NCI-H510A (cell line): Measurements from ENCODE around the gene CAPRIN2.

Source experiments
- DNase-seq: peaks from one replicate; lab custom pipeline; 2025; lab: John Stamatoyannopoulos, UW

CAPRIN2 gene, protein sequence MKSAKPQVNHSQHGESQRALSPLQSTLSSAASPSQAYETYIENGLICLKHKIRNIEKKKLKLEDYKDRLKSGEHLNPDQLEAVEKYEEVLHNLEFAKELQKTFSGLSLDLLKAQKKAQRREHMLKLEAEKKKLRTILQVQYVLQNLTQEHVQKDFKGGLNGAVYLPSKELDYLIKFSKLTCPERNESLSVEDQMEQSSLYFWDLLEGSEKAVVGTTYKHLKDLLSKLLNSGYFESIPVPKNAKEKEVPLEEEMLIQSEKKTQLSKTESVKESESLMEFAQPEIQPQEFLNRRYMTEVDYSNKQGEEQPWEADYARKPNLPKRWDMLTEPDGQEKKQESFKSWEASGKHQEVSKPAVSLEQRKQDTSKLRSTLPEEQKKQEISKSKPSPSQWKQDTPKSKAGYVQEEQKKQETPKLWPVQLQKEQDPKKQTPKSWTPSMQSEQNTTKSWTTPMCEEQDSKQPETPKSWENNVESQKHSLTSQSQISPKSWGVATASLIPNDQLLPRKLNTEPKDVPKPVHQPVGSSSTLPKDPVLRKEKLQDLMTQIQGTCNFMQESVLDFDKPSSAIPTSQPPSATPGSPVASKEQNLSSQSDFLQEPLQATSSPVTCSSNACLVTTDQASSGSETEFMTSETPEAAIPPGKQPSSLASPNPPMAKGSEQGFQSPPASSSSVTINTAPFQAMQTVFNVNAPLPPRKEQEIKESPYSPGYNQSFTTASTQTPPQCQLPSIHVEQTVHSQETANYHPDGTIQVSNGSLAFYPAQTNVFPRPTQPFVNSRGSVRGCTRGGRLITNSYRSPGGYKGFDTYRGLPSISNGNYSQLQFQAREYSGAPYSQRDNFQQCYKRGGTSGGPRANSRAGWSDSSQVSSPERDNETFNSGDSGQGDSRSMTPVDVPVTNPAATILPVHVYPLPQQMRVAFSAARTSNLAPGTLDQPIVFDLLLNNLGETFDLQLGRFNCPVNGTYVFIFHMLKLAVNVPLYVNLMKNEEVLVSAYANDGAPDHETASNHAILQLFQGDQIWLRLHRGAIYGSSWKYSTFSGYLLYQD

DNA sequence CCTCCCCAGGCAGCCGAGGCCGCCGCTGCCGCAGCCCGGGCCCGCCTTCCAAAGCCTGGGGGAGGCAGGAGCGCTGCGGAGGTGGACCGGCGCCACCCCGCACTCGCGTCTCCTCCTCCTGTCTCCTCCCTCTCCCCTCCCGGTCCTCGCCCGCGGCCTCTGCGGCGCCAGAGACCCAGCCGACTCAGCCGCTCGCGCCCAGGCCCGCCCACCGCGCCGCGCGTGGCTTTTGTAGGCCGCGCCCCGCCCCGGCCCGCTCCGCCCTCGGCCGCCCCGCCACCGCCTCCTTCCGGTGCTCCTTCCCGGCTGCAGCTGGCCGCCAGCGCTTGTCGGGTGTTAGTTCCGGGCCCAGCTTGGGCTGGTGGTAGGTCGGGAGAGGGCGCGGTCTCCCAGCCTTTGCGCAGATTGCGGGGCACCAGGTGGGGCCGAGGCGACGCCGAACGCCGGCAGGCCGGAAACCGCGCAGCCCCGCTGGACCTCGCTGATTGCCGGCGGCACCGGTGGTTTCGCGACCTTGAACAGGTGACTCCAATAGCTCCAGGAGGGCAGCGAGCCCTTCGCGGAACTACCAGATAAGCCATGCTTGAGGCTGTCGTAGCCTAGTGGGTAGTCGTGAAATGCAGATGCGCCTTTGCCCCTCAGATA lies at the start of gene CAPRIN2:
Gene CAPRIN2, minus strand, starts transcription at position 202 of the 645 bp plus-strand sequence. CDS start 1,431 bp downstream, outside the sequence.
- DNase-seq: peak; percentile 88

DNA sequence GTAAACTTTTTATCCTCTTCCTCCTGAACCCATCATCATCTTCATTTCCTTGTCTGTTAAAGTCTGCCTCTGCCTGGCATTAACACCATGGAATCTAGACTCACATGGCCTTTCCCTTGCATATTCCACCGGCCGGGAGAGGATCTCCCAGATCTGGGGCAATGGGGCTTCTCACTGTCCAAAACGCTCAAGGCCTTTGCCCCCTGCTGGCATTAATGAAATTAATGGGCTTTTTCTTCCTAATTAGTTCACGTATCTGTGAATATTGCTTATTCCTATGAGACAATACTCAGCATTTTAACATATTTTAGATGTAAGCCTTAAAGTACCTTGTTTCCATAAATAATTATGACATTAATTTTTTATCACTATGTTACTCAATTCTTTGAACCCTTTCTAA lies 42.9 kb upstream of the CAPRIN2 start:
- no peak for DNase-seq

DNA sequence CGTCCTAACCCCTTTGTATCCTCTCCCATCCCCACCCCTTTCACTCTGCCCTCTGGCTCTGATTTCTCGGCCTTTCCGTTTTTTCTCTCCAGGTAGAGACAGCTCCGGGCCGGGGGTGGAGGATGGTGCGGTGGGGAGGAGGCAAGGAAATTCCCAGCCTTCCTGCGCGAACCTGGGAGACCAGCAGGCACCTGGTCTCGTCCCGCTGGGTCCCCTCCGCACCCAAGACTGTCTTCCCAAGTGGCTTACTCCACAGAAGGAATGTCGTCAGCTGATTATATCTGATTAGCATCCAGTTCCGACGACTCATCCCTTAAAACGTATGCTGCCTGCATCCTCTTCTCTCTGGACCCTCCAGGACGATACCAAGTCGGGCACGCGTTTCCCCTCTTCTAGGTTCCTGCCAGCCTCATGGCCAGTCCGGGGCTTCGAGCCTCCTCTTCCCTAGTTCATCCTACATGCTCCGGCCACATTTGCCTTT lies 42.2 kb upstream of the CAPRIN2 start:
- no peak for DNase-seq

DNA sequence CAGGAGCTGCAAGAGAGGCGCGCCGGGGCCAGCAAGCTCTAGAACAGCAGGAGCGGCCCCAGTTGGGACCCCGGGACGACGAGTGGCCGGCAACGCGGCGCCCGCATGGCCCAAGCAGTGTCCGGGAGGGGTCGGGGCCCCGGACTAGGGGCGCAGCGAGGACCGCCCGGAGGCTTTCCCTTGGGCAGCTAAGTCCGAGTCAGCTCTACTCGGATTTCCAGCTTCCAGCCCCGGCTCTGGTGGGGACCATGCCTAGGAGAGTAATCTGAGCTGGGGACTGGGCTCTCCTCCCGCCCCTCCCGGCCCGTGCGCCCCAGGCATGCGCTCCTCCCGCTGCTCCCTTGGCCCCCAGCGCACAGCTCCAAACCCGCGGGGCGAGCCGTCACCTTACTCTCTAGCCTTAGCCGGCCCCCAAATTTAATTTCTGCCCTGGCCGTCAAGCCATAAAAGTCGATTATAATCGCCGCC lies 41.6 kb upstream of the CAPRIN2 start:
- DNase-seq: peak; percentile 17

DNA sequence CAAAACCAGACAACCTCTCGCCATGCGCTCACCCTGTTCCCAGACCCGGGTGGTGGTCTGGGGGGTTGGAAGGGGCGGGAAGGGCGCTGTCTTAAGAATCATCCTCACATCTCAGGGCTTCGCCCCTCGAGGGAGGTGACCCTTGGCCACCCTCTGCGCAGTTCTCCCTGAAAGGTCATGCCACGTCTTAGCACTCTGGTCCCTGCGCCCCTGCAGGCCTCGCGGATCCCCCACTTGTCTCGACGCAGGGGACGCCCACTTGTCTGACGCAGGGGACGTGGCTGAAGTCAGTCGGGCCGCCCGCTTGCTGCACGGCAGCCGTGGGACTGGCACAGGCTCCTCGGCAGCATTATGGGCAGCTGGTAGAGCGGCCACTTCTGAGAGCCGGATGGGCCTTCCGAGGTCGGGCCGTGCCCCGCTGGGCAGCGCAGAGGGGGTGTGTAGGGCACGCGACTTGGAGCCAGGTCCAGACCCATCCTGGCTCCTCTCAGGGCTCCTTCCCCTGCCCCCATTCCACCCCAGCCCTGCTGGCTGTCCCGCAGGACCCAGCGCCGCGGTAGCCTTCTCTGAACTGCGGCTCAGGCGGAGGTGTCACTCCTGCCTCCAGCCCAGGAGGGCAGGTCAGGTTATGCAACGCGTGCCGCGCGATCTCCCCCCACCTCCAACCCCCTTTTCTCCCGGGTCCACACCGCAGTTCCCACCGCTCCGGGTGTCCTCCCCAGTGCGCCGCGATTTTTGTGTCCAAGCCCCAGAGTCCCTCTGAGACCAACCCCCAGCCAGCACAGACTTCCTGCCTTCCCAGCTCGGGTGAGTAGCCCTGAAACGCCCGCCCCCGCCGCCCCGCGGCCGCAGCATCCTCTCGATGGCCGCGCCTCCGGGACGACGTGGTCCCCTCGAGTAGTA lies 40.9 kb upstream of the CAPRIN2 start:
- no peak for DNase-seq

DNA sequence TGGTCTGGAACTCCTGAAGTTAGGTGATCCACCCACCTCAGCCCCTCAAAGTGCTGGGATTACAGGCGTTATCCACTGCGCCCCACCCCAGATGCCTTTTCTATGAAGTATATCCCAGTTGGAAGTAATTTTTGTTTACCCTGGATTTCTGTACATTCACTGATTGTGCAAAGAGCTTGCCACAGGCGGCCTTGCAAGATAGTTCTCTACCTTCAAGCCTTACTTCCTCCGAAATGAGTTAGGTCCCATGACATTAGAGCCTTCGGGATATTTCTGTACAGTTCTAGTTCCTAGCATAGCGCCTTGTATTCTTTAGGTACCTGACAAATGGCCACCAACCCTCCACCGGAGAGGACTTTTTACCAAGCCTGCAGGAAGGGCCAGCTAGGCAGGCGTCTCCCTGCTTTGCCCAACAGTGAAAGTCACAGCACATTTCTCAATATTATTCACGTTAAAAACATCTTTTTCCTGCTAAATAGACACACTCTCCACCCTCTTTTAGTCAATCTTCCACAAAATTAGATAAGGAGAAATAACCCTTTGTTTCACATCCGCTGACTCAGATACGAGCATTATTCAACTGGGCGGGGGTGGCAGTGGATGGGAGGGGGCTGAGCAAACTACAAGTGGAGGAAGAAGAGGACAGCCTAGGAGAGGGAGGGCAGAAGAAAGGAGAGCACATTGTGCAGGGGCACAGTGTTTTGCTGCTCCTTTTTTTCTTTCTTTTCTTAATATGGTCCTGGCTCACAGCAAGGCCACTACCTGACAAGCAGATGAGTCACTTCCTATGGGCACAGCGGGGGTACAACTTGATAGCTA lies 40.0 kb upstream of the CAPRIN2 start:
- no peak for DNase-seq

DNA sequence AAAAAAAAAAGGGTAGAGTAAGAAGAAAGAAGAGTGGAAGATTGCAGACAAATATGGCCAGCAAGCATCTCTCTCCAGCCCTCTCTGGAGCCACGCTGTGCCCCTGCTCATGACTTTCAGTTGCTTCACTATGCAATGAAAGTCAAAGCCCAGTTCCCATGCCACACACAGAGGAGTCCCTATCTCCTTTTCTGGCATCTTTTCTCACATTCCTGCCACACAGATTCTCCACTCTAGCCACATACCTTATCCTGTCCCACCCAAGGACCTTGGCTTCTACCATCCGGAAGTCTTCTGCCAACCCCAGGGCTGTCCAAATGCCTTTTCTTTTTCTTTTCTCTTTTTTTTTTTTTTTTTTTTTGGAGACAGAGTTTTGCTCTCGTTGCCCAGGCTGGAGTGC lies 39.3 kb upstream of the CAPRIN2 start:
- no peak for DNase-seq

DNA sequence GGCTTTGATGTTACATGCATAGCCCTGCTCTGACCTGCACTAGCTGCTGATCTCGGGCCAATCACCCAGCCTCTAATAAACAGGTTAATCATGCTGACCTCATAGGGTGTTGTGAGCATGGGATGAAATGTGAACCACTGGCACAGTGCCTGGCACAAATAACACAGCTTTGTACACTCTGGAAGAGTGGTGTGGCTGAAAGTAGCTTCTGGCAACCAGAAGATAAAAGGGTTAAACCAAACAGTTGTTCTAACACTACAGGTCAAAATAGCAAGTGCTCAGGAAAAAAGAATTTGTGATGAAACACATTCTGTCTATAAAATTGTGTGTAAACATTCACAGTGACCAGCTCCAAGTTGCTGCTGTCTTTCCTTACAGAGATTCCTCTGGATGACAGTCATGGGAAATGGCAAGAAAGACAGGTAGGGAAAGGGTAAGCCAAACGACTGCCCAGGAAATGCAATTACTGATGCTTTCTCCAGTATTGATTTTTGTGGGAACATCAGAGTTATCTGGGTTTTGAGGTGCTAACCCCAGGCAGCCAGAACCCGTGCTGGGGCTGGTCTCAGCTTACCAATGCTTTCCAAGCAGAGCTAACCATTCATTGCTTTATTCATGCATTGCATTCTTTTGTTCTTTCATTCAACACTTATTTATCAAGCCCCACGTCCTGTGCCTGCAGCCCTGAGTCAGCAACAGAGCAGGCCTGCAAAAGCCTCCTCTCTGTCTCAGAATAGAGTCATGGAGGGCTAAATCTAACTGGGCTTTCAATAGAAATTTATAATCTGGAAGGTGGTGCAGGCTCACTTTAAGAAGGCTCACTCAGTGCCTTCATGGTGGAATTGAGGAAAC lies 38.1 kb upstream of the CAPRIN2 start:
- no peak for DNase-seq

DNA sequence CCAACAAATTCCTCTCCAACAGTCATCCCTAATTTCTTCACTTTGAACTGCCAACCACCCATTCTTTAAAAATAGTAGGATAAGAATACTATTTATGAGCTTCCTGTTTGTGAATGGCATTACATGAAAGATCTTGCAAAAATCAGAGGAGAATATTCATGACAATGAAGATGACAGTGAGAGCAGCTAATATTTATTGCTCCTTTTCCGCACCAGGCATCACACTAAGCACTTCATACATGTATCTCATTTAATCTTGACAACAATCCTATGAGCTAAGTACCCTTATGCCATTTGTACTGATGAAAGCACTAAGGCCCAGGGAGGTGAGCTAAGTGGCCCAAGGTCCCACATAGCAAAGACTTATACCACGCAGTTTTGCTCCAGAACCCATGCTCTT lies 37.3 kb upstream of the CAPRIN2 start:
- no peak for DNase-seq

DNA sequence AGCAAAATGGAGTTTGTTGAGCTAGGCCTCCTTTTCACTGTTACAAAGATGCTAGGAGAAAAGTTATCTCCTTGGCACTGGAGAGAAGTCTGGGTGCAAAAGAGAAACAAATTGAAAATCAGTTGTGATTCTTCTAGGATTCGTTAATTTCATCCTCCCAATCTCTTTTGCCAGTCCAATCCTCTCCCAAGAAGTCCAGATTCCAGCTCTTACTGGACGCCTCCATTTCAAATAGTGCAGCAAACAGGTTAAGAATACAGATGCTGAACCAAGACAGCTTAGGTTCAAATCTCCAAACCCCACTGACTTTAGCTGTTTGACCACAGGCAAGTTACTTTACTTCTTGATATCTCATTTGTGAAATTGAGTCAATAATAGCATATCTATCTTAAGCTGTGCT lies 34.0 kb upstream of the CAPRIN2 start:
- DNase-seq: no peak

DNA sequence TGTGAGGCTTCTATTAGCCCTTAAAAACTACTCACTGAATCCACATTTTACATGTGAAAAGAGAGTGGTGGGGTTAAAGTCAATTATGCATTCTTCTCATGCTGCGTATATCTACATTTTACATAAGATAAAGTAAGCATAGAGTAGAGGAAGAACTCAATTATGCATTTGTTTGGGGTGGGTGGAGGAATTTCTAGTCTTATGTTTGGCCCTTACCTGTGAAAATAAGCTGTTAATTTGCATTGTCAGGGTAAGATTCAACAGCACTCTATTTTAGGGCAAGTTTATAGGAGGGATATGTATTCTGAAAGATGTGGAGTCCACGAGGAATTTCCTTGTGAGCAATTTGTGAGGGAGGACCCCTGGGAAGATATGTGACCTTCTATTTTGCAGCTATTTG lies 30.9 kb upstream of the CAPRIN2 start:
- DNase-seq: no peak

DNA sequence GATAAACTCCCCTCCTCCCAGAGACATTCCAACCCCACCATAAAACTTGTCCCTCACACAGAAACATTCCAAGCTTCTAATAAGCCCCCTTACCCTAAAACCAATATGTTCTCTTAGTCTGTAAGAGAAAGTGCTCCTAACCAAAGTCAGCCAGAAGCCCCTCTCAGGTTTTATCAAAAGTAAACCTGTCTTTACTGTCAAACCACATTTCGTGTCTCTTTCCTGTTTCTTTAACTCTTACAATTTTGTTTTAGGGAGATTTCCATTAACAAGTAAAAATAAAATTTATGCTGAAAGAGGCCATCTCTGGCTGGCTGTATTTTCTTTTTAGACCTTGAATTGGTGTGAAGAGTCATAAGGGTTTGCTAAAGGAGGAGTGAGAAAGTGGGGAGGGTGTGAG lies 29.8 kb upstream of the CAPRIN2 start:
- DNase-seq: no peak

DNA sequence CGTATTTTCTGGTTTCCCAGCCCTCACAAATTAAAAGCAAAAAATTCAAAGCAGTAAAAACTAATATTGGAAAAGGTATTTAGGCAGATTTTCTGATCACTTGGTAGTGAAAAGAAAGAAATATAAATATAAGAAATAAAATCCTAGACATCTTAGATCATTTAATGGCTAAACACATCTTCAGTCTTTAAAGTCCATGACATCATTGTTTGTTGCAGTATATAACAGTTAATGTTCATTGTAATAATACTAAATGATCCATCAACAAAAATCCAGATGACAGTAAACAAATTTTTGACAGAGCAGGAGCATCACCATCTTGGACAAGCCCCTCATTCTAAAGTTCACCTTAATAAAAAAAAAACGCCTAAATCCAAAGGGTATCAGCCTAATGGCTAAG lies 29.2 kb upstream of the CAPRIN2 start:
- DNase-seq: no peak

DNA sequence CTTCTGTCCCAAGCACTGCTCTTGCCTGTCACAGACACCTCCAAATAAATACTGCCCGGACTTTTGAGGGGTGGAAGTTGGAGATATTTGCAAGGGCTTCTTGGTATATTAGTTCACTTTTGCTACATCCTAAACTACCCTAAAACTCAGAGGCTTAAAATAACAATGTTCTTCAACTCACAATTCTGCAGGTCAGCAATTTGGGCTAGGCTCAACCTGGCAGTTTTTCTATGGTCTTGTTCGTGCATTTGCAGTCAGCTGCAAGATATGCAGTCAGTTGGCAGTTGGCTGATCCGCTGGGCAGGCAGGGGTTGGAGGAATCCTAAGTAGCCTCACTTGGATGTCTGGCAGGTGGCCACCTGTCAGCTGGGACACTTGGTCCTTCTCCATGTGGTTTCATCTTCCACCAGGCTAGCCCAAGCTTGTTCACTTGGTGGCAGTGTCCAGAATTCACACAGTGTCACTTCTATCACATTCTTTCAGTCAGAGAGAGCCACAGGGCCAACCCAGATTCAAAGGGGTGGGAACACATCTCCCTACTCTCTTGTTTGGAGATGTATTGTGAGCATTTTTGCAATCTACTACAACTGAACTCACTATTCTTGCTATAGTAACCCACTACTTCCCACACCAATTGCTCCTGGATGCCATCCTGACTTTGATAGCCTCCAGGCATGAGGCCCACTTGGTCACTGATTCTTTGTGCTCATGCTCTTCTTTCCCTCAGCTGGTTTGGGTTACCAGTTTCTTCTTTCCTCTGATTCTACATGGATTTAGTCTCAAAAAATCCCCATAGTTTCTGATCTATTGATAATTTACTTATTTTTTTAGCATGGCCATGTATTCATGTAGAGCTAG lies 27.8 kb upstream of the CAPRIN2 start:
- no peak for DNase-seq

DNA sequence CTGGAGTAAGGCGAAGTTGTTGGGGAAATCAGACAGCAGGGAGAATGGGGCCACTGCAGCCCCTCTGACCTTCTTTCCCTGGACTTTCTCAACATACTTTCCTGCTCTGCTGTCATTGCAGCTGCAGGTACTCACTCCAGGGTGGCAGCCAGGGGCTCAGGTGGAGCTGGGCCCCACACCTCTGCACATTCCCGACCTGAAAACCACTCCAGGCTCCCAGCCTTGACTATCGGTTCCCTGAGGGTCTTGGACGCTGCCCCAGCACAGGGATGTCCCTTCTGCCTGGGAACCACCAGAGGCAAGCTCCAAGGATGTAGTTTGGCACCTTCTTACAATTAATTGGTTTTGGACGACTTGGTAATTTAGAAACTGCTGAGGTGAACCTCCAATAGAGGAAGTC lies 24.8 kb upstream of the CAPRIN2 start:
- no peak for DNase-seq

DNA sequence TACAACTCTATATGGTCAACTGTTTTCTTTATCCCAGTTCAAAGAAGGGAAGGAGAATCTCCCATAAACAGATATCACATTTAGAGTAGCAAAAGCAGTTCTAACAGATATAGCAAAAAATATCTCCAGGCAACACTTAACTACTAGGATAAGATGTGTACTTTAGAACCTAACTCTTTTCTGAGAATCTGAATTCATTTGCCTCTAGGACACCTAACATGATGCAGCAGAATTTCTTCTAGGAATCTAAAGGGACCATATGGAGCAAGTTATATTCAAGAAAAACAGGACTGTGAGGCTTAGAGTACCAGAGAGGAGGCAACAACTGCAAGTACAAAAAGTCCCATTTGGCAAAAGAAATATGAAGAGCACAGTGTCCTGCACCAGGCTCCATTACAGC lies 24.4 kb upstream of the CAPRIN2 start:
- DNase-seq: no peak

DNA sequence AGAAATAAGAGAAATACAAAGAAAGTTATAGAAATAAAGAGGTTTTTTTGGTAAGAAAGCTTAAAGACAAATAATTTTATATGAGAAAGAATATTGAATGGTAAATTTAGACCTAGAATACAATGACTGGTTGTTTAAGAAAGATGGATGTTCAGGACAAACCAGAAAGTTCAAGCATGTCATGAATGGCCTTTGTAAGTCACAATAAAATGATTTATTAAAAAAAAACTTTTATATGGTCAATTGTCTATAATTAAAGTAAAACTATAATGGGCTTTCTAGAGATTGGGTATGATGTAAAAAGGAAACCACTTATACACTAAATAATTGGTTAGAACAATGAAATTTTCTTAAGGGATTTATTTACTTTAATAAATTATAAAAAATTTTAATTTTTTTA lies 19.8 kb upstream of the CAPRIN2 start:
- DNase-seq: no peak

DNA sequence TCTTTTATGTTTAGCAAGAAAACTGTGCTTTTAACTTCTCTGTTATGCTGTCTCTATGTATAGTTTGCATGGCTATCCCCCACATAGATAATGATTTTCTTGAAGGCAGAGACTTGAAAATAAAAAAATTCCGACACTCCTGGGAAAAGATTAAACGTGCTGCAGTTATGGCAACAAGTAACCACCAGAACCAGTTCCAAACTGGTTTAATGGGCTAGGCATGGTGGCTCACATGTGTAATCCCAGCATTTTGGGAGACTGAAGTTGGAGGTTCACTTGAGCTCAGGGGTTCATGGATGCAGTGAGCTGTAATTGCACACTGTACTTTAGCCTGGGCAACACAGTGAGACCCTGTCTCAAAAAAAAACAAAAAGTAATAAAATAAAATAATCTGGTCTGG lies 15.1 kb upstream of the CAPRIN2 start:
- no peak for DNase-seq
